ENCODE measurements around the gene WDR35.
"Not testable (repeated sequence)": the region's sequence is repeated elsewhere in the genome, so short reads cannot be mapped to it uniquely, and the experiment has no call there.

The WDR35 gene

GRCh38 chr2:19936203-19936602 lies 53.7 kb downstream of the WDR35 start:
- DNase-seq = no peak

- no peak for DNase-seq
Measured at GRCh38 chr2:19933351-19933981, 56.4 kb downstream of the WDR35 start.

GRCh38 chr2:19932928-19933327 lies 57.0 kb downstream of the WDR35 start:
- DNase-seq = no peak

- no peak for DNase-seq
Measured at GRCh38 chr2:19929226-19929625, 60.7 kb downstream of the WDR35 start.

GRCh38 chr2:19927816-19928215 lies 62.1 kb downstream of the WDR35 start:
- not testable (repeated sequence) for DNase-seq

- not testable (repeated sequence) for DNase-seq
Measured at GRCh38 chr2:19924526-19924925, 65.4 kb downstream of the WDR35 start.

- DNase-seq = not testable (repeated sequence)
Measured at GRCh38 chr2:19922188-19922587, 67.7 kb downstream of the WDR35 start.

GRCh38 chr2:19916385-19916950 lies 73.4 kb downstream of the WDR35 start:
- no peak for DNase-seq

GRCh38 chr2:19914266-19914975 lies 75.5 kb downstream of the WDR35 start:
- no peak for DNase-seq

GRCh38 chr2:19911808-19912509 lies 77.9 kb downstream of the WDR35 start:
- DNase-seq = no peak

GRCh38 chr2:19902216-19902740 lies 87.6 kb downstream of the WDR35 start:
- no peak for DNase-seq

- DNase-seq = peak; percentile 92
Measured at GRCh38 chr2:19901442-19902215, 88.3 kb downstream of the WDR35 start, which contains the start of gene TTC32. Gene TTC32, minus strand, starts transcription at chr2:19901983. Its CDS starts 129 bp downstream, at chr2:19901854.

- DNase-seq = no peak
Measured at GRCh38 chr2:19900931-19901441, 88.9 kb downstream of the WDR35 start.

GRCh38 chr2:19899985-19900930 lies 89.6 kb downstream of the WDR35 start:
- DNase-seq = peak; percentile 30

- no peak for DNase-seq
Measured at GRCh38 chr2:19898592-19899329, 91.1 kb downstream of the WDR35 start.

- no peak for DNase-seq
Measured at GRCh38 chr2:19897623-19898245, 92.2 kb downstream of the WDR35 start.

- DNase-seq = no peak
Measured at GRCh38 chr2:19895535-19895934, 94.4 kb downstream of the WDR35 start.

- no peak for DNase-seq
Measured at GRCh38 chr2:19894134-19894792, 95.6 kb downstream of the WDR35 start.

GRCh38 chr2:19893520-19894133 lies 96.3 kb downstream of the WDR35 start:
- DNase-seq = no peak

Measured in activated naive CD4-positive, alpha-beta T cell treated with Interleukin-2 at 50 U/mL for 16 hours (primary cell).